Measurements from ENCODE around the gene LCK.

DNA sequence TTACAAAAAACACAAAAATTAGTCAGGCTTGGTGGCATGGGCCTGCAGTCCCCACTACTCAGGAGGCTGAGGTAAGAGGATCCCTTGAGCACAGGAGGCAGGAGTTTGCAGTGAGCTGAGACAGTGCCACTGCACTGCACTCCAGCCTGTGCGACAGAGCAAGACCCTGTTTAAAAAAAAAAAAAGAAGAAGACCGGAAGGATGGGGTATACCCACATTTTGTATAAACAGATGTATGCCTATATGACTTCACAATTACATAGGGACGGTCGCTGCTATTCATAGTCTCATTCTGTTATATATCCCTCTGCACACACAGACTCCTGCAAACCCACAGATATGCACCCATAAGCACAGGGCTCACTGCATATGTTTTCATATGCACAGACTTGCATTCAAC lies 12.7 kb downstream of the LCK start:
- TF ChIP-seq, protein P1, sequence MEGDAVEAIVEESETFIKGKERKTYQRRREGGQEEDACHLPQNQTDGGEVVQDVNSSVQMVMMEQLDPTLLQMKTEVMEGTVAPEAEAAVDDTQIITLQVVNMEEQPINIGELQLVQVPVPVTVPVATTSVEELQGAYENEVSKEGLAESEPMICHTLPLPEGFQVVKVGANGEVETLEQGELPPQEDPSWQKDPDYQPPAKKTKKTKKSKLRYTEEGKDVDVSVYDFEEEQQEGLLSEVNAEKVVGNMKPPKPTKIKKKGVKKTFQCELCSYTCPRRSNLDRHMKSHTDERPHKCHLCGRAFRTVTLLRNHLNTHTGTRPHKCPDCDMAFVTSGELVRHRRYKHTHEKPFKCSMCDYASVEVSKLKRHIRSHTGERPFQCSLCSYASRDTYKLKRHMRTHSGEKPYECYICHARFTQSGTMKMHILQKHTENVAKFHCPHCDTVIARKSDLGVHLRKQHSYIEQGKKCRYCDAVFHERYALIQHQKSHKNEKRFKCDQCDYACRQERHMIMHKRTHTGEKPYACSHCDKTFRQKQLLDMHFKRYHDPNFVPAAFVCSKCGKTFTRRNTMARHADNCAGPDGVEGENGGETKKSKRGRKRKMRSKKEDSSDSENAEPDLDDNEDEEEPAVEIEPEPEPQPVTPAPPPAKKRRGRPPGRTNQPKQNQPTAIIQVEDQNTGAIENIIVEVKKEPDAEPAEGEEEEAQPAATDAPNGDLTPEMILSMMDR (tag by site-specific recombination; IDR thresholded peaks at IDR 0.05): no peak
- TF ChIP-seq ZNF747 (tag by site-specific recombination; IDR thresholded peaks at IDR 0.05): no peak
